Gastroesophageal sphincter (tissue), 3 donors: ENCODE data around the gene SASH1.

Source experiments
- CTCF ChIP-seq, 4 experiments: fragments of 200-600 bp in 2 of 4; fragments of 450-650 bp in 2 of 4; sonication (generic) in 1 of 4; IDR thresholded peaks; one replicate each; pipeline ENCODE4 v1.5.1; 2017 to 2019; ENCODE audit warnings: antibody characterized with exemption in 4 of 4, mild to moderate bottlenecking in 2 of 4, moderate library complexity in 2 of 4
- EP300 ChIP-seq: sonication (generic); formaldehyde crosslinking; IDR thresholded peaks from one replicate; pipeline ENCODE4 v1.6.1; 2017; ENCODE audit warnings: antibody characterized with exemption, mild to moderate bottlenecking
- POLR2A ChIP-seq, 2 donors: fragments of 450-650 bp; IDR thresholded peaks; one replicate each; pipeline ENCODE4 v1.6.1; 2017; ENCODE audit warnings: antibody characterized with exemption in 2 of 2, mild to moderate bottlenecking in 2 of 2, moderate library complexity in 1 of 2
- POLR2AphosphoS5 ChIP-seq: sonication (generic); formaldehyde crosslinking; IDR thresholded peaks from one replicate; pipeline ENCODE4 v1.6.1; 2017; ENCODE audit warnings: antibody characterized with exemption

DNA sequence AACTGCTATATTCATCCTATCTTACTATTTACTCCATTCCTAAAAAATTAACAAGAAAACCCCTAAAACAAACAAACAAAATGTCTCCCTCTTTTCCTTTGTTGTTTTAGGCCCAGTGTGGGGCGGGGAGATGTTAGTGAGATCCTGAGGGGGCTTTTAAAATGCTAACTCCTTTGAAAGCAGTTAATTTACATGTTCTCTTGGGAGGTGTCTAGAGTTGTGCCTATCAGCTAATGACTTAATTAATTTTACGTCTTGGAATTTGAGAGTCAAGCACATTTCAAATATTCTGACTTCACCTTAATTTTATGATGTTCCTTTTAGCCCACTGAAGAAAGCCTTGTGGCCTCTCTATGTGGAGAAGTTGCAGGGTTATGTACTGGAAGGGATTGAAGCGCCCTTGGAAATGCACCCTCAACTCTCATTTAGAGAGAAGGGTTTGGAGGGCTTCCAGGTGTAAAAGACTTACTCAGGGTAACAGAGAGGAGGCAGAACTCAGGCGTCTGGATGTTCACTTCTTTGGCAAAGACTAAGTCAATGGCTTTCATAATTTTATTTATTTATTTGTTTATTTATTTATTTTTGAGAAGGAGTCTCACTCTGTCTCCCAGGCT, 4.9 kb downstream of the SASH1 start:
- TF ChIP-seq CTCF (IDR thresholded peaks at IDR 0.05) (no peak), POLR2A (IDR thresholded peaks at IDR 0.05) (no peak), EP300 (no peak), POLR2AphosphoS5 (no peak)
